Measurements from ENCODE around the gene TFCP2L1. TPM values are rescaled to one million over a fixed set of nuclear protein-coding genes. Genes with fewer than 3 reads are reported as not detected.

TFCP2L1 gene
- total RNA-seq, 1 donor from 2014 or later: 0.30 TPM

GRCh38 chr2:121170577-121170976 lies 114.4 kb downstream of the TFCP2L1 start:
- intact Hi-C loops (cut with DNase I): no loop called here
- DNase-seq (ENCODE audit: missing footprints): no peak
- ATAC-seq: no peak

GRCh38 chr2:121167411-121167810 lies 117.6 kb downstream of the TFCP2L1 start:
- DNase-seq (ENCODE audit: missing footprints) (no peak), ATAC-seq (no peak)
- intact Hi-C loops (cut with DNase I): no loop called here

Other genes with a start within 250 kb of the TFCP2L1 start
- gene RNU4ATAC, start 245.7 kb upstream of the TFCP2L1 start, total RNA-seq: 10.4 TPM